ENCODE measurements around the gene NEK8. TPM values are rescaled to one million over a fixed set of nuclear protein-coding genes. Genes with fewer than 3 reads are reported as not detected.
A peak's percentile ranks its signal among the peaks of the same experiment; 100 is the strongest.

NEK8 gene
- total and polyA plus RNA-seq, 9 donors, result 1.9 to 3.9 (median 2.7) TPM

DNA sequence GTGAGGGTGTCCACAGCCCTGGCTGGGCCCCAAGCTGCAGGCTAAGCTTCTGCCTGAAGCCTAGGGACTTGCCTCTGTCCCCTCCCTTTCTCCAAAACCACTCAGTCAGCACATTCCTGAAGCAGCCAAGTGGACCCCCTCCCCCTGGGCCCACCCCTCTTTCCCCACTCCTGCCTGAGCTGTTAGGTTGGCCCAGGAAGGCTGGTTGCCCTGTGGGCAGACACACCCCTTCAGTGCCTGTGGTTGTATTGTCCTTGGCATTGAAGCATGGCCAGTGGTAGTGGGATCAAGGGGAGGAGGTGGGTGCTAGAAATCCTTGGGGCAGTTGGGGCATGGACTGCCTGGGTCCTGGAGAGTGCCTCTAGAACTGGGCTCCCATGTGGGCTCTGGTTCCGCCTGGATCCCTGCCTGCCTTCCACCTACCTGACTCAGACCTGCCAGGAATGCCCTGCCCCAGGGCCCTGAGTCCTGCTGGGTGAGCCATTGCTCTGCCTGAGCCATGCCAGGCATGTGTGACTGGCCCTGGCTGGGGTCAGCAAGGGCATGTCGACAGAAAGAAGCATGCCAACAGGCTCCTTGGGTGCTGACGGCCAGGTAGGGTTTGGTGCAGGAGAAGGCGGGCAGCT is 17.3 kb downstream of the NEK8 start:
- Histone ChIP-seq H3K27me3 (ENCODE audit: control insufficient read depth, insufficient read depth, low read length) (no peaks in the 10 kb centered on the region), H3K4me3 (ENCODE audit: low read length) (peak overlapping the region; percentile 56), H3K27ac (ENCODE audit: low read length) (peak overlapping the region; percentile 98), H3K36me3 (ENCODE audit: control insufficient read depth, insufficient read depth, low read length) (peaks cover 47% of the 10 kb centered on the region), H3K4me1 (ENCODE audit: control insufficient read depth, insufficient read depth, low read length) (peaks cover 60% of the 10 kb centered on the region), H3K9me3 (replicated peaks; ENCODE audit: control insufficient read depth, low read depth, low read length) (no peaks in the 10 kb centered on the region)
- 83% methylated on average over 1 of the region's 4 CpGs for WGBS (ENCODE audit: insufficient coverage)
- no peak for DNase-seq

DNA sequence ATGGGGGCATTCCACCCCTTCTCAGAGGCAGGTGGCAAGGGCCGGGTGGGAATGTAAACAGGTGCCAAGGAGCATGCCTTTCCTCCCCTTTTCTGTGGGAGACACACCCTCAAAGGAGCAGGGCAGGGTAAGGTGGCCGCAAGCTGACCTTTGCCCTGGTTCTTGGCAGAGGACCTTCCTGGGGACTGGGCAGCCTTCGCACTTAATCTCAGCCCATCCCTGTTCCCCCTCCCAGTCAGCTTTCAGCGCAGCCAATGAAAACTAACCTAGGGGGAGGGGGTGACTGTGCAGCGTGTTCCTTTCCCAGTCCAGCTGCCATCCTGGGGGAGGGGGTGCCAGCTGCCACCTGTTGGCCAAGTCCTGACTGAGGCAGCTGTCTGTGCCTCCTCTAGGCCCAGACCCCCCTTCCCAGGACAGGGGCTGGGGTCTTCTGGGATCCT is 18.0 kb downstream of the NEK8 start:
- WGBS (ENCODE audit: insufficient coverage), result 60% methylated on average over 1 of the region's 5 CpGs
- Histone ChIP-seq H3K4me3 (ENCODE audit: low read length) (peak overlapping the region; percentile 15), H3K4me1 (ENCODE audit: control insufficient read depth, insufficient read depth, low read length) (peaks cover 60% of the 10 kb centered on the region), H3K36me3 (ENCODE audit: control insufficient read depth, insufficient read depth, low read length) (peaks cover 51% of the 10 kb centered on the region), H3K27me3 (ENCODE audit: control insufficient read depth, insufficient read depth, low read length) (no peaks in the 10 kb centered on the region), H3K27ac (ENCODE audit: low read length) (peak overlapping the region; percentile 98), H3K9me3 (replicated peaks; ENCODE audit: control insufficient read depth, low read depth, low read length) (no peaks in the 10 kb centered on the region)
- peak; percentile 87 for DNase-seq

DNA sequence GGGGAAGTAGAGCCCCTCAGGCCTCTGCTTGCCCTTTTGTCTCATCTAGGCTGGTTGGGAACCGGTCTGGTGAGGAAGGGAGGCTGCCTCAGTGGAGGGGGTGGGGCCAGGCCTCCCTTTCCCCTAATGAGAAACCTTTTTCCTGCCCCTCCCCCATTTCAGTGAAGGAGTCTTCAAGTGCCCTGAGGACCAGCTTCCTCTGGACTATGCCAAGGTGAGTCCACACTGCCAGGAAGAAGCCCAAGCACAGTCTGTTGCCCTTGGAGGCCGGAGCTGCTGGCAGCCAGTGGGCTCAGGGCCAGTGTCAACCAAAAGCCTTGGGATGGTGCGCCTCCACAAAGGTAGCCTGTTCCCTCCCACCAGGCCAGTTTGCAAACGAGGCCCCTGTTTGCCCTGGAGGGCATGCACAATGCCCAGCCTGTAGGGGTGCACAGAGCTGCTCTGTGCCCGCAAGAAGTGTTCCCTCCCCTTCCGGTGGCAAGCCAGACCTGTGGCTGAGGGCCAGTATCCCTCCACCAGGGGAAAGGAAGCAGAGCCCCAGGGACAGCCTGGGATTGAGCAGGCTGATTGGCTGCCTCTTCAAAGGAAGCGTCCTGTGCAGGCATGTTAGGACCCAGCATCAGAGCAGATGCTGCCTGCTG is 18.6 kb downstream of the NEK8 start:
- peaks cover 57% of the 10 kb centered on the region for H3K4me1 ChIP-seq (ENCODE audit: control insufficient read depth, insufficient read depth, low read length)
- no peaks in the 10 kb centered on the region for H3K9me3 ChIP-seq (replicated peaks; ENCODE audit: control insufficient read depth, low read depth, low read length)
- peak overlapping the region; percentile 98 for H3K27ac ChIP-seq (ENCODE audit: low read length)
- DNase-seq, result no peak
- H3K4me3 ChIP-seq (ENCODE audit: low read length), result peak overlapping the region; percentile 15
- H3K27me3 ChIP-seq (ENCODE audit: control insufficient read depth, insufficient read depth, low read length), result no peaks in the 10 kb centered on the region
- 68% methylated on average over 5 of the region's 7 CpGs for WGBS (ENCODE audit: insufficient coverage)
- peaks cover 55% of the 10 kb centered on the region for H3K36me3 ChIP-seq (ENCODE audit: control insufficient read depth, insufficient read depth, low read length)

DNA sequence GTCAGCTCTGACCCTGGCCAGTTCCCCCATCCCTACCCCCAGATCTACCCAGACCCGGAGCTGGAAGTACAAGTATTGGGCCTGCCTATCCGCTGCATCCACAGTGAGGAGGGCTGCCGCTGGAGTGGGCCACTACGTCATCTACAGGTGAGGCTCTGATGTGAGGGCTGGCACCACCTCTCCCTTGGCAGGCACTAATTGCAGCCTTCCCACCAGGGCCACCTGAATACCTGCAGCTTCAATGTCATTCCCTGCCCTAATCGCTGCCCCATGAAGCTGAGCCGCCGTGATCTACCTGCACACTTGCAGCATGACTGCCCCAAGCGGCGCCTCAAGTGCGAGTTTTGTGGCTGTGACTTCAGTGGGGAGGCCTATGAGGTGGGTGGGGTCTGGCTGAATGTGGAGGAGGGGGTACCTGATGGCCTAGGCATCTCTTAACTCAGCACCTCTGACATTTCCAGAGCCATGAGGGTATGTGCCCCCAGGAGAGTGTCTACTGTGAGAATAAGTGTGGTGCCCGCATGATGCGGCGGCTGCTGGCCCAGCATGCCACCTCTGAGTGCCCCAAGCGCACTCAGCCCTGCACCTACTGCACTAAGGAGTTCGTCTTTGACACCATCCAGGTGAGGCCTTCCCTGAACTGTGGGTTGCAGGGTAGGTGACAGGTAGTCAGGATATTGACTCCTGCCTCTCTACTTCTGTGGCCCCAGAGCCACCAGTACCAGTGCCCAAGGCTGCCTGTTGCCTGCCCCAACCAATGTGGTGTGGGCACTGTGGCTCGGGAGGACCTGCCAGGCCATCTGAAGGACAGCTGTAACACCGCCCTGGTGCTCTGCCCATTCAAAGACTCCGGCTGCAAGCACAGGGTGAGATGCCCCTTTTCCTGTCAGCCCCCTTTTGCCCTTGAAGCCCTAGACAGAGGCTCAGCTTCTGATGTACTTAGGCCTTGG is 19.5 kb downstream of the NEK8 start:
- no peak overlapping the region for H3K27ac ChIP-seq (ENCODE audit: low read length)
- peaks cover 55% of the 10 kb centered on the region for H3K36me3 ChIP-seq (ENCODE audit: control insufficient read depth, insufficient read depth, low read length)
- H3K4me1 ChIP-seq (ENCODE audit: control insufficient read depth, insufficient read depth, low read length), result peaks cover 52% of the 10 kb centered on the region
- H3K27me3 ChIP-seq (ENCODE audit: control insufficient read depth, insufficient read depth, low read length), result no peaks in the 10 kb centered on the region
- DNase-seq, result no peak
- 85% methylated on average over 13 of the region's 18 CpGs for WGBS (ENCODE audit: insufficient coverage)
- H3K9me3 ChIP-seq (replicated peaks; ENCODE audit: control insufficient read depth, low read depth, low read length), result no peaks in the 10 kb centered on the region
- H3K4me3 ChIP-seq (ENCODE audit: low read length), result no peak overlapping the region

DNA sequence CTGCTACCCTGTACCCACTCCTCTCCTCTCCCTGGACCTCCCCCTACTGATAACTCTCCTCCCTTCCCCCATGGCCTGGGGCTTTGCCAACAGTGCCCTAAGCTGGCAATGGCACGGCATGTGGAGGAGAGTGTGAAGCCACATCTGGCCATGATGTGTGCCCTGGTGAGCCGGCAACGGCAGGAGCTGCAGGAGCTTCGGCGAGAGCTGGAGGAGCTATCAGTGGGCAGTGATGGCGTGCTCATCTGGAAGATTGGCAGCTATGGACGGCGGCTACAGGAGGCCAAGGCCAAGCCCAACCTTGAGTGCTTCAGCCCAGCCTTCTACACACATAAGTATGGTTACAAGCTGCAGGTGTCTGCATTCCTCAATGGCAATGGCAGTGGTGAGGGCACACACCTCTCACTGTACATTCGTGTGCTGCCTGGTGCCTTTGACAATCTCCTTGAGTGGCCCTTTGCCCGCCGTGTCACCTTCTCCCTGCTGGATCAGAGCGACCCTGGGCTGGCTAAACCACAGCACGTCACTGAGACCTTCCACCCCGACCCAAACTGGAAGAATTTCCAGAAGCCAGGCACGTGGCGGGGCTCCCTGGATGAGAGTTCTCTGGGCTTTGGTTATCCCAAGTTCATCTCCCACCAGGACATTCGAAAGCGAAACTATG is 20.4 kb downstream of the NEK8 start:
- H3K4me3 ChIP-seq (ENCODE audit: low read length), result no peak overlapping the region
- H3K4me1 ChIP-seq (ENCODE audit: control insufficient read depth, insufficient read depth, low read length), result peaks cover 47% of the 10 kb centered on the region
- no peak overlapping the region for H3K27ac ChIP-seq (ENCODE audit: low read length)
- no peak for DNase-seq
- H3K27me3 ChIP-seq (ENCODE audit: control insufficient read depth, insufficient read depth, low read length), result no peaks in the 10 kb centered on the region
- peaks cover 55% of the 10 kb centered on the region for H3K36me3 ChIP-seq (ENCODE audit: control insufficient read depth, insufficient read depth, low read length)
- no peaks in the 10 kb centered on the region for H3K9me3 ChIP-seq (replicated peaks; ENCODE audit: control insufficient read depth, low read depth, low read length)
- WGBS (ENCODE audit: insufficient coverage), result 74% methylated on average over 13 of the region's 18 CpGs

DNA sequence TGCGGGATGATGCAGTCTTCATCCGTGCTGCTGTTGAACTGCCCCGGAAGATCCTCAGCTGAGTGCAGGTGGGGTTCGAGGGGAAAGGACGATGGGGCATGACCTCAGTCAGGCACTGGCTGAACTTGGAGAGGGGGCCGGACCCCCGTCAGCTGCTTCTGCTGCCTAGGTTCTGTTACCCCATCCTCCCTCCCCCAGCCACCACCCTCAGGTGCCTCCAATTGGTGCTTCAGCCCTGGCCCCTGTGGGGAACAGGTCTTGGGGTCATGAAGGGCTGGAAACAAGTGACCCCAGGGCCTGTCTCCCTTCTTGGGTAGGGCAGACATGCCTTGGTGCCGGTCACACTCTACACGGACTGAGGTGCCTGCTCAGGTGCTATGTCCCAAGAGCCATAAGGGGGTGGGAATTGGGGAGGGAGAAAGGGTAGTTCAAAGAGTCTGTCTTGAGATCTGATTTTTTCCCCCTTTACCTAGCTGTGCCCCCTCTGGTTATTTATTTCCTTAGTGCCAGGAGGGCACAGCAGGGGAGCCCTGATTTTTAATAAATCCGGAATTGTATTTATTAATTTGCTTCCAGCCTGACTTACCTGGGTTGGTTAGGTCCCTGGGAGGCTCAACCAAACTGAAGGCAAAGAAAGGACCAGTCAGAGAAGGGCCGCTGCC is 21.1 kb downstream of the NEK8 start:
- H3K4me1 ChIP-seq (ENCODE audit: control insufficient read depth, insufficient read depth, low read length), result peaks cover 44% of the 10 kb centered on the region
- no peak for DNase-seq
- H3K27ac ChIP-seq (ENCODE audit: low read length), result no peak overlapping the region

DNA sequence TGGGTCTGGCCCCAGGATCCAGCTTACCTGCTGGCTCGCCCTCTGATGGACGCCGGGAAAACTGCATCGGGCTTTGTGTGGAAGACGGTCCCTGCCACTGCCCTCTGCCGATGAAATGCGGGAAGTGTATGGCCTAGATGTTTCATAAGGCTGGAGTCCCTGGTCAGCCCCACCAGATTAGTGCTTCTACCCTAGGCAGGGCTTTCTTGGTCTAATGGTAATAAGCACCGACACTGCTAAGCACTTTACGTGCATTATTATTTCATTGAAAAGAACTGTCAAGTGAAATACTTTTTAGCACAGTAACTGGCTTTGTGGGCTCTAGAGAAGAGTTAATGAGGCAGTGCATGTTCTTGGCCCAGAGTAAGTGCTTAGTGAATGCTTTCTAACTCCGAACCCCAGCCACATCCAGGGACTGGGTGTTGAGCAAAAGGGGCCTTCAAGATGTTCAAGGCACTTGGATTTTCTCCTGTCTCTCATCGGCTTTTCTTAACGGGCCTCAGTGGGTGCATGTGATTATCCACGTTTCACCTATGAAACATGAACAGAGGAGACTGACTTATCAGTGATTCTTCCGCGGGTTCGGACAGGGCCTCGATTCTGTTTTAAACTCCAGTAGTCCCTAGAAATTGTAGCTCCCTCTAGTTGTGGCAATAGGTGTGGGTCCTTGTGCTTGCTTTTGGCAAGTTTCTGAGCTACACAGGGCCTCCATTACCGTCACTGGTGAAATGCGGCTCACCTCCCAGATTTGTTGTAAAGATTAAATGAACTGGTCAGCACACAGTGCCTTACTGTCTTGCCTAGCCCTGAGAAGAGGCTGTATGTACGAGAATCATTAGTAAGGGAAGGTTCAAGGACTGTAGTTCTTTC is 21.8 kb downstream of the NEK8 start:
- DNase-seq, result peak; percentile 94
- Histone ChIP-seq H3K27me3 (ENCODE audit: control insufficient read depth, insufficient read depth, low read length) (no peaks in the 10 kb centered on the region), H3K9me3 (replicated peaks; ENCODE audit: control insufficient read depth, low read depth, low read length) (no peaks in the 10 kb centered on the region), H3K36me3 (ENCODE audit: control insufficient read depth, insufficient read depth, low read length) (peaks cover 55% of the 10 kb centered on the region), H3K4me3 (ENCODE audit: low read length) (no peak overlapping the region), H3K4me1 (ENCODE audit: control insufficient read depth, insufficient read depth, low read length) (peaks cover 41% of the 10 kb centered on the region), H3K27ac (ENCODE audit: low read length) (no peak overlapping the region)
- WGBS (ENCODE audit: insufficient coverage), result 46% methylated on average over 13 of the region's 20 CpGs

More for the DNA sequence above, 21.1 kb downstream of the NEK8 start:
- 65% methylated on average over 6 of the region's 11 CpGs for WGBS (ENCODE audit: insufficient coverage)
- Histone ChIP-seq H3K9me3 (replicated peaks; ENCODE audit: control insufficient read depth, low read depth, low read length) (no peaks in the 10 kb centered on the region), H3K36me3 (ENCODE audit: control insufficient read depth, insufficient read depth, low read length) (peaks cover 55% of the 10 kb centered on the region), H3K4me3 (ENCODE audit: low read length) (no peak overlapping the region), H3K27me3 (ENCODE audit: control insufficient read depth, insufficient read depth, low read length) (no peaks in the 10 kb centered on the region)

DNA sequence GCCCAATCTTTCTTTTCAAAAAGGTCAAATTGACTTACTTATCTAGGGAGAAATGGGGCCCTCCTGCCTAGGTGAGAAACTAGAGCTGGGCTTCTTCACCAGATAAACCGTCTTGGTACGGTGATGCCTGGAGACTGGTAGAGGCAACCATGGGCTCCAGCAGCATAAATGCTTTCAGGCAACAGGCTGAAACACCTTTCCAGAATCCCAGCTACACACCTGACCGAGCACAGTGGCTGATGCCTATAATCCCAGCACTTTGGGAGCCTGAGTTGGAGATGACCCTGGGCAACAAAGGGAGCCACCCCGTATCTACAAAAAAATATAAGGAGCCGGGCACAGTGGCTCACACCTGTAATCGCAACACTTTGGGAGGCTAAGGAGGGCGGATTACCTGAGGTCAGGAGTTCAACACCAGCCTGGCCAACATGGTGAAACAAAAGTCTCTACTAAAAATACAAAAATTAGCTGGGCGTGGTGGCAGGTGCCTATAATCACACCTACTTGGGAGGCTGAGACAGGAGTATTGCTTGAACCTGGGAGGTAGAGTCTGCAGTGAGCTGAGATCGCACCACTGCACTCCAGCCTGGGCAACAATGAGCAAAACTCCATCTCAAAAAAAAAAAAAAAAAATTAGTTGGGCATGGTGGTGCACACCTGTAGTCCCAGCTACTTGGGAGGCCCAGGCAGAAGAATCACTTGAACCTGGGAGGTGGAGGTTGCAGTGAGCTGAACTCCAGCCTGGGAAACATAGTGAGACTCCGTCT is 23.2 kb downstream of the NEK8 start:
- Histone ChIP-seq H3K4me1 (ENCODE audit: control insufficient read depth, insufficient read depth, low read length) (peaks cover 27% of the 10 kb centered on the region), H3K36me3 (ENCODE audit: control insufficient read depth, insufficient read depth, low read length) (peaks cover 53% of the 10 kb centered on the region), H3K9me3 (replicated peaks; ENCODE audit: control insufficient read depth, low read depth, low read length) (no peaks in the 10 kb centered on the region), H3K27me3 (ENCODE audit: control insufficient read depth, insufficient read depth, low read length) (no peaks in the 10 kb centered on the region), H3K4me3 (ENCODE audit: low read length) (no peak overlapping the region), H3K27ac (ENCODE audit: low read length) (no peak overlapping the region)
- no peak for DNase-seq
- 89% methylated on average over 6 of the region's 10 CpGs for WGBS (ENCODE audit: insufficient coverage)

All from muscle of leg (tissue), 11 donors.